Panc1 (cell line): ENCODE results near the gene TRAF3IP1. TPM values are rescaled to one million over a fixed set of nuclear protein-coding genes. Genes with fewer than 3 reads are reported as not detected.

ENCODE experiments used
- ATAC-seq: fragments of 200-7000 bp; cut with Tn5 transposase; 2 replicates; pipeline ENCODE4 v1.9.1; 2020; ENCODE audit warnings: mild to moderate bottlenecking, moderate library complexity
- BruUV-seq: library from RNA; stranded (reverse); fragments of 400-500 nt; replicated peaks from 2 replicates; lab custom pipeline; 2021; lab: Mats Ljungman, UMichigan
- CTCF ChIA-PET: fragments of 300-600 bp; sonication (Branson Sonifier 250); formaldehyde crosslinking; loops from one replicate; lab custom pipeline; 2022; ENCODE audit warnings: antibody characterized with exemption; lab: Charles Lee
- POLR2A ChIA-PET: fragments of 300-600 bp; sonication (Branson Sonifier 250); formaldehyde crosslinking; loops from one replicate; lab custom pipeline; 2022; ENCODE audit warnings: antibody characterized with exemption; lab: Charles Lee
- DNase-seq: peaks from one replicate; pipeline ENCODE4 v3.0.0-alpha.2; 2010; ENCODE audit warnings: low read depth, low spot score
- H3K27ac ChIP-seq: 2 replicates; pipeline ENCODE4 v1.5.1; 2011; ENCODE audit warnings: mild to moderate bottlenecking, low read length, inconsistent platforms
- H3K27me3 ChIP-seq: fragments of 200-500 bp; sonication (Bioruptor generic); 2 replicates; pipeline ENCODE4 v1.6.0; 2014; ENCODE audit warnings: low read length, inconsistent platforms; ENCODE audit not compliant: control insufficient read depth, insufficient read depth
- H3K36me3 ChIP-seq: fragments of 200-500 bp; sonication (Bioruptor generic); 2 replicates; pipeline ENCODE4 v1.5.1; 2014; ENCODE audit warnings: inconsistent platforms, mild to moderate bottlenecking, low read length, moderate library complexity; ENCODE audit not compliant: control insufficient read depth, insufficient read depth
- H3K4me1 ChIP-seq: 2 replicates; pipeline ENCODE4 v1.5.1; 2011; ENCODE audit warnings: inconsistent platforms, mild to moderate bottlenecking, low read length, moderate library complexity; ENCODE audit not compliant: control insufficient read depth, insufficient read depth
- H3K4me3 ChIP-seq, 2 experiments: 2 replicates each; pipeline ENCODE4 v1.5.1; 2011 to 2012; ENCODE audit warnings: low read depth in 2 of 2, low read length in 2 of 2, mild to moderate bottlenecking in 2 of 2, inconsistent platforms in 1 of 2, moderate library complexity in 1 of 2
- H3K9me3 ChIP-seq: fragments of 200-500 bp; sonication (Bioruptor generic); 2 replicates; pipeline ENCODE4 v1.5.1; 2014; ENCODE audit warnings: low read depth, mild to moderate bottlenecking, inconsistent platforms, low read length, moderate library complexity; ENCODE audit not compliant: control insufficient read depth, insufficient read depth
- CTCF ChIP-seq: fragments of 450-650 bp; IDR thresholded peaks from 2 replicates; pipeline ENCODE4 v1.5.1; 2017; ENCODE audit warnings: mild to moderate bottlenecking
- POLR2AphosphoS5 ChIP-seq: IDR thresholded peaks from 2 replicates; pipeline ENCODE4 v1.6.1; 2012; ENCODE audit warnings: mild to moderate bottlenecking, low read depth, low read length, moderate library complexity
- REST ChIP-seq, 2 experiments: IDR thresholded peaks; 2 replicates each; pipeline ENCODE4 v1.6.1; 2011 to 2012; ENCODE audit warnings: low read depth in 2 of 2, control low read depth in 1 of 2, low read length in 1 of 2, mild to moderate bottlenecking in 1 of 2, moderate library complexity in 1 of 2; ENCODE audit not compliant: insufficient read depth in 1 of 2
- SIN3A ChIP-seq: IDR thresholded peaks from 2 replicates; pipeline ENCODE4 v1.6.1; 2012; ENCODE audit warnings: low read depth, mild to moderate bottlenecking, low read length, moderate library complexity, borderline replicate concordance; ENCODE audit not compliant: insufficient read depth
- TCF7L2 ChIP-seq: IDR thresholded peaks from 2 replicates; pipeline ENCODE4 v1.6.1; 2011; ENCODE audit warnings: mild to moderate bottlenecking, low read depth, low read length, inconsistent platforms
- in situ Hi-C: cut with HindIII; loops from 2 replicates; pipeline ENCODE4 v1.10.0; 2016; ENCODE audit warnings: low sequenced_read_pairs, low pct_unique_long_range_greater_than_20kb
- intact Hi-C: fragments of 100-400 bp; cut with micrococcal nuclease; formaldehyde crosslinking; loops from one replicate; pipeline ENCODE4 v1.10.0; 2022; ENCODE audit not compliant: unreplicated experiment
- total RNA-seq: library from RNA; stranded (reverse); gene quantifications from one replicate; pipeline ENCODE4 v1.2.1, GENCODE V29; 2021; ENCODE audit not compliant: unreplicated experiment

The TRAF3IP1 gene
- total RNA-seq, 1 experiment from 2014 or later = 23.4 TPM

- peaks cover 18% of the 10 kb centered on the region for H3K4me1 ChIP-seq
- DNase-seq (no peak), ATAC-seq (peak; percentile 5)
- POLR2A ChIA-PET = interaction anchor here (0.5 to 1.4 kb wide), 2 partner anchors 12 to 471 kb away, joined by 3 to 4 read pairs; no protein-coding TSS in a partner anchor
- no TSS peak for BruUV-seq
- peak overlapping the region; percentile 92 for H3K27ac ChIP-seq
- TF ChIP-seq CTCF (no peak), TCF7L2 (no peak), REST (IDR thresholded peaks at IDR 0.05; ENCODE audit: insufficient read depth in 1 of 2, low read depth in 2 of 2, low read length in 1 of 2) (no peak), SIN3A (no peak), POLR2AphosphoS5 (no peak)
- intact Hi-C loops (no loop called here), in situ Hi-C loops (no loop called here)
- peak overlapping the region; percentile 92 to 94 for H3K4me3 ChIP-seq
- 0 out of 2 replicates have a peak, but pooled peaks cover 5% of the 10 kb centered on the region for H3K9me3 ChIP-seq
- CTCF ChIA-PET = no interaction called here
- H3K36me3 ChIP-seq = no peaks in the 10 kb centered on the region; the same call in 1 of the 2 replicates
- no peaks in the 10 kb centered on the region for H3K27me3 ChIP-seq
Measured at GRCh38 chr2:238427435-238428162, 107.3 kb downstream of the TRAF3IP1 start.

- TF ChIP-seq CTCF = no peak
- TF ChIP-seq SIN3A = no peak
- H3K4me1 ChIP-seq = peaks cover 18% of the 10 kb centered on the region
- ChIA-PET POLR2A (no interaction called here), CTCF (no interaction called here)
- intact Hi-C loops (no loop called here), in situ Hi-C loops (no loop called here)
- BruUV-seq = no TSS peak
- no peaks in the 10 kb centered on the region for H3K27me3 ChIP-seq
- ATAC-seq = no peak
- peak overlapping the region; percentile 92 for H3K27ac ChIP-seq
- 0 out of 2 replicates have a peak, but pooled peaks cover 5% of the 10 kb centered on the region for H3K9me3 ChIP-seq
- no peaks in the 10 kb centered on the region; the same call in 1 of the 2 replicates for H3K36me3 ChIP-seq
- no peak for DNase-seq
- peak overlapping the region in 1 of 2 experiments; percentile 92; a peak in 2 of 4 replicates for H3K4me3 ChIP-seq
Measured at GRCh38 chr2:238428866-238429265, 108.5 kb downstream of the TRAF3IP1 start.
